Measurements from ENCODE around the gene G6PC3.

DNA sequence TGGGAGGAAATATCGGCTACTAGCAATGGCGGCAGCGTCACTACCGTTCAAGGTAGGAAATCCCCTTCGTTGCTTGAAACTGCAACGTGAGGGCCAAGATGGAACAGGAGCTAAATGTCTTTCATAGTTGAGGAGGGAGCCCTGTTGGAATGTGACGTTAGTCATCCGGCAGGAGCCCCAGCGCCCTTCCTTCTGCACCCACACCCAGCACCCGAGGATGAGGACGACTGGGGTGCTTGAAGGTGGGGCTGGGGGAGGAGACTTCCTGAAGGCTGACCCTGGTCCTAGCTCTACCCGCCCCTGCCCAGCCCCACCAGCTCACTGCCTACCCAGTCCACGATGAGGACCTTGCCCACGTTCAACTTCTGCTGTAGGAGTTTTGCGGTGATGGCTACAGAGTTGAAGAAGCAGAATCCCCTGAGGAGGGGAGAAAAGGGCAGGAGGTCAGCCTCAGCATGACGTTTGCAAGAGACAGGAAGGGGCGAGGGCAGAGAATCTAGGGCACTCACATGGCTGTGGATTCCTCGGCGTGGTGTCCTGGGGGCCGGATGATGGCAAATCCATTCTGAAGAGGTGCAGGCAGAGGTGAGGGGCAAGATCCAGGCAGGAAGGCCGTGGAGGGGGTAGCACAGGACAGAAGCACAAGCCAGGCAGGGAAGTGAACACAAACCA is 11.9 kb downstream of the G6PC3 start:
- TF ChIP-seq, protein P1, sequence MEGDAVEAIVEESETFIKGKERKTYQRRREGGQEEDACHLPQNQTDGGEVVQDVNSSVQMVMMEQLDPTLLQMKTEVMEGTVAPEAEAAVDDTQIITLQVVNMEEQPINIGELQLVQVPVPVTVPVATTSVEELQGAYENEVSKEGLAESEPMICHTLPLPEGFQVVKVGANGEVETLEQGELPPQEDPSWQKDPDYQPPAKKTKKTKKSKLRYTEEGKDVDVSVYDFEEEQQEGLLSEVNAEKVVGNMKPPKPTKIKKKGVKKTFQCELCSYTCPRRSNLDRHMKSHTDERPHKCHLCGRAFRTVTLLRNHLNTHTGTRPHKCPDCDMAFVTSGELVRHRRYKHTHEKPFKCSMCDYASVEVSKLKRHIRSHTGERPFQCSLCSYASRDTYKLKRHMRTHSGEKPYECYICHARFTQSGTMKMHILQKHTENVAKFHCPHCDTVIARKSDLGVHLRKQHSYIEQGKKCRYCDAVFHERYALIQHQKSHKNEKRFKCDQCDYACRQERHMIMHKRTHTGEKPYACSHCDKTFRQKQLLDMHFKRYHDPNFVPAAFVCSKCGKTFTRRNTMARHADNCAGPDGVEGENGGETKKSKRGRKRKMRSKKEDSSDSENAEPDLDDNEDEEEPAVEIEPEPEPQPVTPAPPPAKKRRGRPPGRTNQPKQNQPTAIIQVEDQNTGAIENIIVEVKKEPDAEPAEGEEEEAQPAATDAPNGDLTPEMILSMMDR (conservative IDR thresholded peaks at IDR 0.05): no peak
- no peak for TF ChIP-seq ZFX (IDR thresholded peaks at IDR 0.05)

Data from C4-2B (cell line).